T-helper 1 cell (primary cell): ENCODE results near the gene NDUFB4.
A peak's percentile ranks its signal among the peaks of the same experiment; 100 is the strongest.
"Not testable (repeated sequence)": the region's sequence is repeated elsewhere in the genome, so short reads cannot be mapped to it uniquely, and the experiment has no call there.

Experiments
- DNase-seq, 5 donors: peaks; one replicate each; pipeline ENCODE4 v3.0.0-alpha.2; 2012 to 2020

The NDUFB4 gene

DNA sequence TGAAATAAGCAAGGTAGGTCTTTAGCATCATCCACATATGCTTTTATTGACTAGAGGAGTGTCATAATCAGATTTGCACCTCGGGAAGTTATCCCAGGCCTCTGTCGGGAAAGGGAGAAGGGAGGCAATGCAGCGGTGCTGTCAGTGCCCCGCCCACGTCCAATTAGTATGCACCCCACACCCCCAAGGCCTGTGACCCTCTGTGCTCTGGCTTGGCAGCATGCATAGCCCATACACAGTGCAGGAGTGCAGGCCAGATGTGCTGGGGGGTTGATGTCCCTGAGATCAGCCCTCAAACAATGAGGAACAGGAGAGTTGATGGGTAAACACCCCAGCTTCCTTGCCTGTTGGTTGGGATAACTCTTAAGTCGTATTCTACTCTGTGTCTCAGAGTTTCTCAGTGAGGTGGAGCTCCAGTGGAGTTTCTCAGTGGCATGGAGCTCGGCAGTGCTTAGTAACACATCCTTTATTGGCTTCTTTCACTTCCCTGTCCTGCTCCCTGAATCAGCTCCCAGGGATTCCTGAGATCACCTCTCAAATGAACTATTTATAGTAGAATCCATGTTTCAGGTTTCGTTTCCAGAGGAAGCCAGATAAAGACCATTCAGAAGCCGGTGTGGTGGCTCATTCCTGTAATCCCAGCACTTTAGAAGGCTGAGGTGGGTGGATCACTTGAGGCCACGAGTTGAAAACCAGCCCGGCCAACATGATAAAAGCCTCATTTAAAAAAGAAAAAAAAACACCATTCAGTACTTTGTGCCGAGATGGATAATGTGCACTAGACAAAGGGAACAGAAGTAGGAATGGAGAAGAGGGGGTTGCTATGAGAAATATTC is 26.7 kb upstream of the NDUFB4 start:
- no peak for DNase-seq

DNA sequence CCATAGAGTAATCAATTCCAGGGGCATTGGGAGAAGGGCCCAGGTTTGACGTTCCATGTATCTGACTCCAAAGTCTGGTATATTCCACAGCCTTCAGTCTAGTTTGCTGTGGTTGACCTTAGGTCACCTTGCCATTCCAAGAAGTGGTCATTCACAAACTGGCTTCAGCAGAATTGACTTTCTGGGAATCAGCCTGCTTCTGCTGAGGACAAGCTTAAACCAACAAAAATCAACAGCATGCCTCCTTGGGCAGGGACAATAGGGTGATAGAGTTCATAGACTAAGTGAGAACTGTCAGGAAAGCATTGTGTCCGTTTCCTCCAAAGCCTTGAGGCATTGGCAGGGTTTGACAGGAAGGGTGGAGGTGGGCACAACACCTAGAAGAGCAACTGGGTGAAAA is 24.1 kb upstream of the NDUFB4 start:
- DNase-seq = no peak

DNA sequence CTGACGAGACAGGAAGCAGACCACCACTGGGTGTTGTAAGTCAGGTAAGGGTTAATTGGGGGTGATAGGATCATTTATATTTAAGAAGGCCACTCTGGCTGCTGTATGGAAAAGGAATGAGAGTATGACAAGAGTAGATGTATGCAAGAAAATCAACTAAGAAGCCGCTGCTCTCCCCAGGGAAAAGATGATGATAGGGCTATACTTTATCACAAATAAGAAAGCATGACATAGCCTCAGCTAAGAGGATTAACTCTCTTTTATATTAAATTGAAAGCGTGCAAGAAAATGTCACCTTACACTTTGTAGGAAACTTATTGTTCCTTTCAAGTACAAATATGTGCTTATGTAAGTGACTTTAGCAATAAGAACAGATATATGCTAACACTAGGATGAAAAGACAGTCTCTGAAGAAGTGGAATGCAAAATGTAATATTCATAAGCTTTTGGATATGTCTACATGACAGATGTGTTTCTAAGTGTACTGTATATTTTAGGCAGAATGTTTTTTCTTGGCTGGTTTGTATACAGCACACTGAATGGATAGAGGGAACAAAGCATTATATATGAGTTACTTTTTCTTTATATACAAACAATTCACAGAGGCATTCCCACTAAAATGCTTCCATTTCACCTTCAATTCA is 8.7 kb upstream of the NDUFB4 start:
- no peak for DNase-seq

DNA sequence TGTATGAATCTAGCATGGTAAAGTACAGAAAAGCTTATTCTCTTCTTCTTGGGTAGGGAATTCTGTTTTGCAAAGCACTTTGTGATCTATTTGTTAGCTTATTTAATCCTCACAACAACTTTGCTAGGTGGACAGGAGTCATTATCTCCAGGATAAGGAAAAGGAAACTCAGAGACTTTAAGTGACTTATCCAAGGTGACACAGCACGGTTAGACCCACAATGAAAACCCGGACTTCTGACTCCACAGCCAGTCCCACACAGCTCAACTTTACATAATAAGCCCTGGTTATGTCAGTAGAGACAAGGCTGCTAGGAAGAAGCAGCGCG is 384 bp upstream of the NDUFB4 start:
- no peak for DNase-seq

DNA sequence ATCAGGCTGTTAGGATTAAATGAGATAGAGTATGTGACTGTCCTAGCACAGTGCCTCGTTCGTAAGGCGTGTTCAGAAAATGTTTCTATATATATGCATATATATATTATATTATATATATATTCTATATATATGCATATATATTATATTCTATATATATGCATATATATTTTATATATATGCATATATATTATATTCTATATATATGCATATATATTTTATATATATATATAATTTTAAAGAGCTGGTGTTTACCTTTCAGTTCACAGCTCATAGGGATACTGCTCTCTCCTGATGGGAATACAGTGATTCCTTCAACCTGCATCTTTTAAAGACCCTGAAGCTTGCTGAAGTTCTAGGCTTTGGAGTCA is 702 bp downstream of the NDUFB4 start:
- no peak for DNase-seq

DNA sequence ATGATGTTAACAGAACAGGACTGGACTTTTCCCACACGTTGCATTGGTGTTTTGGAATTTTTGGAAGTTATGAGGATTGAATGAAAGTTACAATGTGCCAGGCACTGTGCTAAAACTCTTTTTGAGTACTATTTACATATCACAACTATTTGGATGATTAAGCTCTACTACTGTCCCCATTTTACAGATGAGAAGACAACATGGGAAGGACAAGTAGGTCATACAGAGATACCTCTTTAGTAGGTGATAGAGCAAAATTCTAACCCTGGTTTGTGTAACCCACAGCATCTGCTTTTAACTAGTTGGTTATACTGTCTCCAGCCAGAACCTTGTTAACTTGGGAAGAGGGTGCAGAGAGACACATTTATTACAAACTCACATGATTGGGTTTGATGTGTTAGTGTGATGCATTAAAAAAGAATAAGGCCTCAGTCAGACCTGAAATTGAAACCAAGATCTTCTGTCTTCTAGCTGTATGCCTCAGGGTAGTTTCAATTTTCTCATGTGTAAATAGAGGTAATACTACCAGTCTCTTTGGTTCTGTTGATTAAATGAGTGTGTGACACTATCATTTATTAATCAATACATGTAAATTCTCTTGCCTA is 1.4 kb downstream of the NDUFB4 start:
- peak in 1 of 5 donors; percentile 35 for DNase-seq

DNA sequence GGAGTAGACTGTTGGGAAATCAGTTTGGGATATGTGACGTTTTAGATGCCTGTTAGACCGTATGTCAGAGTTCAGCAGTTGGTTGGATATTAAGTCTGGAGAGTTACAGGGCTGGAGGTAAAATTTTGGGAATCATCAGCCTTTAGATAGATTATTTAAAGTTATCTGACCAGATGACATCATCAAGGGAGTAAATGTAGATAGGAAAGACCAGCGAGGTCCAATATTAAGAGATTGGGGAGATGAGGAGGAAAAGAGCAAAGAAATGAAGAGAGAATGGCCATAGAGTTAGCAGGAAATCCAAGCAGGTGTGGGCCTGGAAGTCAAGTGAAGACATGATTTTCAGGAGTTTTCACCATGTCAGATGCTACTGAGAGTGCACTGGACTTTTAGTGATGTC is 3.1 kb downstream of the NDUFB4 start:
- no peak for DNase-seq

DNA sequence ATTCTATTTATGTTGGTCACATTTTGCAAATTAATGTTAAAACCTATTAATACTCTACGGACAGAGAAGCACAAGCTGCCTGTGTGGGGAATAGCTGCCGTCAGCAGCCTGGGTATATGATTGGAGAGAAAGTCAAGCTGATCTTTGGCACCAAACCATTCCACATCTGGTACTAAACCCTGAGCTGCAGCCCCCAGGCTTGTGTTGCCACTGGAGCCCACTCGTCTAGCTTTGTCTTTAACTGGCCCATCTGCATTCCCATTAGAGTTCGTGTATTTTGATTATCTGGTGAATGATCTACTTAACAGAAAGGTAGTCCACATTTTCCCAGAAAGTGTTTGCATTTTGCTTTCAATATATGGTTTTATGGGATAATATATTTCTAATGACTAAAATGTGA is 5.4 kb downstream of the NDUFB4 start:
- no peak for DNase-seq

DNA sequence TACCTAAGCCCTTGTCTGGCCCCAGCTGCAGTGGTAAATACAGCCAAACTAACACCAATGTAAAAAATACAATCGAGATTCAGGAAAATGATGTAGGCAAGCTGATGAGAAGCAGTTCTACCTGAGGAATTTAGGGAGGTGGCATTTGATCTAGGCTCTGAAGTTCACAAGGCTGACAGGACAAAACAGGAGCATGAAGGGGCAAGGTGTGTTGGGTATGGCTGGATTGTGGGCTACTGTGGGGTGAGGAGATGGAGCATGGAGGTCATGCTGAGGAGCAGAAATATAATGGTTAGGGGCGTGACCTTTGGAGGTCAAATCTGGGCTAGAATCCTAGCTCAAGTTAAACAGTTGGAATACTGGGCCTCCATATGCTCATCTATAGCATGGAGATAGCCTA is 6.5 kb downstream of the NDUFB4 start:
- no peak for DNase-seq

DNA sequence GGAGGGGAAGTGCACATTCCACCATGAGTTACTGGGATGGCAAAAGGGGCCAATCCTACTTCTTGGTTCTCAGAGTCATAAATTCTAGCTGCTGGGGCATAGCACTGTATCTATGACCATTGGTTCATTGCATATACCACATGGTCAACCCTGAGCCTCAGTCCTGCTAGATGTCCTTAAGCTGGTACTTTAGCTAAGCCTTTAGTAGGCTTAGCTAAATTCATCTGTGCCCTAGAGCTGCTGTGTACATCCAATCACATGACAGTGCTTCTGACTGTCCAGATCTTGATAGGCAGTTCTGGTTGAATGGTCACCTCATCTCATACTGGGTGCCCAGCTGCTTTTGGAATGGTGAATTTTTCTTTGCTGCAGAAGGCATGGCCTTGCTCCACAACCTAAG is 8.2 kb downstream of the NDUFB4 start:
- no peak for DNase-seq

DNA sequence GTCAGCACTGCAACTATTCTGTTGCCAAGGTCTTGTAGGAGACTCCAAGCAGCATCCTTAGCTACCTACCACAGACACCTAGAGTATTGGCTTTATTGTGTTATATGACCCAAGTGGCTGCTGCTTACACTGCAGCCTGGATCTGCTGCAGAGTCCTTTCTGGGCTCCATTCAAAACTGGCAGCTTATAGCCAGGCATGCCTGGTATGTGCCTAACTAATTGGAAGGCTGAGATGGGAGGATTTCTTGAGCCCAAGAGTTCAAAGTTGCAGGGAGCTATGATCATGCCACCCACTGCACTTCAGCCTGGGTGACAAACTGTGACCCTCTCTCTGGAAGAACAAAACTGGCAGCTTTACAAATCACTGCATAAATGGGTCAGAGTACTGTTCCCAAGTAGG is 8.6 kb downstream of the NDUFB4 start:
- DNase-seq = no peak

DNA sequence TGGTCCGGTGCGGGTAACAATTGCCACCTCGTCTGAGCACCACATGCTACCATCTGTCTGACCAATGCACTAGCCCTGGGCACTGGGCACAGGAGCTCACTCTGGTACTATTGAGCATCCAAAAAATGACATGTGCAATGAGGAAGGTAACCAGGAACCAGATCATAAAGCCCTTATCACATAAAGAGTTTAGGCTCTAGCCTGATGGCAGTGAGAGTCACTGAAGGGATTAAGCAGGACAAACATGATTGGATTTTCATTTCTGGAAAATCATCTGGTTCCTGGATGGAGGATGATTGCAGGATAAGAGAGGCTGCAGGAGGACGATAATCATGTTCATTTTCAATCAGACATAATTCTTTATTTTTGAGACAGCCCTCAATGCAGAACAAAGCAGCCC is 12.4 kb downstream of the NDUFB4 start:
- no peak for DNase-seq

DNA sequence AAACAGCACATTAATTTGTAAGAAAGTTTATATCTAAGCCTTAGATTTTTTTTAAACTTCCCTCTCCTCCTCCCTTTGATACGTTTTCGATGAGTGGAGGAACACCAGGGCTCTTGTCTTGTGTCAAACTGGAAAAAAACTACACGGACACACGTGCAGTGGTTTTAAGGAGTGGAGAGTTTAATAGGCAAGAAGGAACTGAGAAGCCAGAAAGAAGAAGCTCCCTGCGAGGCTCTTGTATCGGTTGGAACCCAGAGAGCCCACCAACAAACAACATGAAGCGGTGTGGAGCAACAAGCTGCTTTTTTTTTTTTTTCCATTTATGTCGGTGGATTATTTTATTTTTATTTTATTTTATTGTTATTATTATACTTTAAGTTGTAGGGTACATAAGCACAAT is 18.6 kb downstream of the NDUFB4 start:
- DNase-seq = no peak

DNA sequence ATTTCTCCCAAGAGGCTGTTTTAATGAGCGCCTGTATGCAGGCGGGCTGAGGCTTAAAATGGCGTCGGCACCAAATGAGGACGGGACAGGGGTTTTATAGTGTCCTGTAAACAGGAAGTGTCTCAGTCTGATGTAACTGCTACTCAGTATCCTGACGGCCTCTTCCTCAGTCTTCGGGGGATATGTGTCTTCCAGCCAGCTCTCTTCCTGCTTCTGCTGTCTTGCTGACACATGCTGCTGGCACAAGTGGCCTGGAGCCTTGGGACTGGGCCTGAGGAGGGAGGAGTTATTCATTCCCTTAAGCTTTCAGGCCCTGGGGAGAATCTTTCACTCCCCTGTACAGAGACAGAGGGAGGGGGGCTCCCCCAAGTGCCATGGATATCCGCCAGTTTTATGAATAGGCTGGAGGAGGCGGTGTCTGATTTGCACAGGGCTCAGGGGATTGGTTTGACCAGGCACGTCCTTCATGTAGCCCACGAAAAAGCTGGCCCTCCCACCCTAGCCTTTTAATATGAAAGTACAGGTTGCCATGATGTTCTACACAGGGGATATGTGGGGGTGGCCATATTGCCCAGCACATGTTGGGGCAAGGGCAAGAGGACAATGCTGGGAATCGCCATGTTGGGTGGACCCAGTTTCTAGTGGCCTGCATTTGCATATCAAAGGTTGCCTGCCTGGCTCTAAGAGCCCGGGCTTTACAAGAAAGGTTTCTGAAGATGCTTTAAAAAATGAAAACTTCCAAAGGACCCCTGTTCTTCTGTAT is 19.9 kb downstream of the NDUFB4 start:
- no peak for DNase-seq

DNA sequence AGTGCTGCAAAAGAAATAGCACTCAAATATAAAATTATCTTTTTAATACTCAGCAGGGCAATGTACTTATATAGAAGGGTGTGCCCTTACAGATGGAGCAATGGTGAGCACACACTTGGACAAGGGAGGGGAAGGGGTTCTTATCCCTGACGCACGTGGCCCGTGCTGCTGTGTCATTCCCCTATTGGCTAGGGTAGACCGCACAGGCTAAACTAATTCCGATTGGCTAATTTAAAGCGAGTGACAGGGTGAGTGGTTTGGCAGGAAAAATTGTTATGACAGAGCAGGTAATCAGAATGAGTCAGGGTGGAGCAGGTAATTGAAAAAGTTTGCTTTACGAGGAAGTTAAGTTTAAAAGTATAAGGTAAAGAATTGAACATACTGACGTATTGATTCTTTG is 20.6 kb downstream of the NDUFB4 start:
- not testable (repeated sequence) for DNase-seq

DNA sequence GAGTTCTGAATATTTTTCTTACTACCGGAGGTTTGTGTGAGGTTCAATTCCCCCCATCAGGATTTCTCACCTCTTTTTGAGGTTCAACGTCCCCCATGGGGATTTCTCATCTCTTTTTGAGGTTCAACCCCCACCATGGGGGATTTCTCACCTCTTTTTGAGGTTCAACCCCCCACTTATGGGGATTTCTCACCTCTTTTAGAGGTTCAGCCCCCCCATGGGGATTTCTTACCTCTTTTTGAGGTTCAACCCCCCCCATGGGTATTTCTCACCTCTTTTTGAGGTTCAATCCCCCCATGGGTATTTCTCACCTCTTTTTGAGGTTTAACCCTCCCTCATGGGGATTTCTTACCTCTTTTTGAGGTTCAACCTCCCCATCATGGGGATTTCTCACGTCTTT is 26.3 kb downstream of the NDUFB4 start:
- no peak for DNase-seq

DNA sequence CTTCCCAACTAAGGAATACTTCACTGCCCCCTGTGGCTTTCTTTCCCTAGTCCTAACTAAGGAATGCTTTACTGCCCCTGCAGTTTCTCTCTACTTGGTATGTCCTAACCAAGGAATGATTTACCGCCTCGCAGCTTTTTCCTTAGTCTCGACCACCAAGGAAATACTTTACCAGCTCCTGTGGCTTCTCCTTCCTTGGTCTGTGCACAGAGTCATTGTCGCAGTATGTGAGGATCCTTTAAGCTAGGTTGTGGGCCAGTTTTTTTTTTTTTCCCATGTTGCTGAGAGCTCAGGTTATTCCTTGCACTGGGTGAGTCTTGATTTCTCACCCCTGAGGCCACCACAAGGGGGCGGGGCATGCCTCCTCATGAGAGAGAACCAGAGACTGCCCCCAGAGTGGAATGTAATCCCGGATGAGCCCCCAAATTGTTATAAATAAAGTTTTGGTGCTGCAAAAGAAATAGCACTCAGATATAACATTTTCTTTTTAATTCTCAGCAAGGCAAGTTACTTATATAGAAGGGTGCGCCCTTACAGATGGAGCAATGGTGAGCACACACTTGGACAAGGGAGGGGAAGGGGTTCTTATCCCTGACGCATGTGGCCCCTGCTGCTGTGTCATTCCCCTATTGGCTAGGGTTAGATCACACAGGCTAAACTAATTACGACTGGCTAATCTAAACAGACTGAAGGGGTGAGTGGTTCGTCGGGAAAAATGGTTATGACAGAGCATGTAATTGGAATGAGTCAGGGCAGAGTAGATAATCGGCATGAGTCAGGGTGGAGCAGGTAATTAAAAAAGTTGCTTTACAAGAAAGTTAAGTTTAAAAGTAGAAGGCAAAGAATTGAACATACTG is 27.0 kb downstream of the NDUFB4 start:
- no peak for DNase-seq

DNA sequence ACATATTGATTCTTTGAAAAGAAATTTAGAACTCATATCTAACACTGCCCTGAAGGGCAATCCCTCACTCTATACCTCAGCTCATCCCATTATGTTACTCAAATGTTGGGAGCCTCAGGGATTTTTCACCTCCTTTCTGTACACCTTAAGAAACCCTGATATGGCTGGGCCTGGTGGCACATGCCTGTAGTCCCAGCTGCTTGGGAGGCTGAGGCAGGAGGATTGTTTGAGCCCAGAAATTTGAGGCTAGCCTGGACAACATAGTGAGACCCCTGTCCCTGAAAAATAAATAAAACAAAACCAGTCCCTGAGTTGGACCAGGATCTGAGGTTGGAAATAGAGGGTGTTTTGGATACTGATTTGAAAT is 27.6 kb downstream of the NDUFB4 start:
- no peak for DNase-seq

DNA sequence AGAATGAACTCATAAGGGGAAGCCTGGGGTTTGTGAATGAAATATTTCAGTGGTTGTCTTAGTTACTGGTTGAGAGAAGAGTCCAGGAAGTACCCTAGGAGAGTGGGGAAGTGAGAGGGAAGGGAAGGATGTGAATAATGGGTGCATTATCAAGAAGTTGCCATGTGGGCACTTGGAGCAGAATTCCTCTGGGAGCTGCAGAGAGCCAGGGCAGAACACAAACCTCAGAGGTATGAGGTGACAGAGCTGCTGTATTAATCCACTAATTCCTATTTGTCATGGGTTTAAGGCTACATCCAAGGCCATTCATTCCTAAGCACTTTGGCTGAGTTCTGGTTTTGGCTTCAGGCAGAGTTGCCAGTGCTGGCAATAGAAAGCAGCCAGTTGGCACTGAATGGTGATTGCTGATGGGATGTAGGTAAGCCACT is 29.0 kb downstream of the NDUFB4 start:
- no peak for DNase-seq

DNA sequence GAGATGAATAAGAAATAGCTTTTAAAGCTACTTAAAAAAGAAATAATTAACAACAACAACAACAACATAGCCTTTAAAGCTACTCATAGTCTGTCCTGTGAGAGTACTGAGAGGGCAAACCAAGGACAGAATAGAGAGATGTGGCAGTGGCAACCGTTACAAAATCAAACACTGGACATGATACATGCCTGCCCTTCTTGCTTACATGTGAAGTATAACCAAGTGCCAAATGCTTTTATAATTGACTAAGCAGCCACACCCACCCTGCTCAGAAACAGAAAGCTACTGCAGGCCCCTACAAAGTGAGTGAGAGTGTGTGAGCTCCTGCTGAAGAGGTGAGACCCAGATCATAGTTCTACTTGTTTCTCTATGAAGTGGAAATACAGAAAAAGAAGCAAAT is 38.4 kb downstream of the NDUFB4 start:
- no peak for DNase-seq

DNA sequence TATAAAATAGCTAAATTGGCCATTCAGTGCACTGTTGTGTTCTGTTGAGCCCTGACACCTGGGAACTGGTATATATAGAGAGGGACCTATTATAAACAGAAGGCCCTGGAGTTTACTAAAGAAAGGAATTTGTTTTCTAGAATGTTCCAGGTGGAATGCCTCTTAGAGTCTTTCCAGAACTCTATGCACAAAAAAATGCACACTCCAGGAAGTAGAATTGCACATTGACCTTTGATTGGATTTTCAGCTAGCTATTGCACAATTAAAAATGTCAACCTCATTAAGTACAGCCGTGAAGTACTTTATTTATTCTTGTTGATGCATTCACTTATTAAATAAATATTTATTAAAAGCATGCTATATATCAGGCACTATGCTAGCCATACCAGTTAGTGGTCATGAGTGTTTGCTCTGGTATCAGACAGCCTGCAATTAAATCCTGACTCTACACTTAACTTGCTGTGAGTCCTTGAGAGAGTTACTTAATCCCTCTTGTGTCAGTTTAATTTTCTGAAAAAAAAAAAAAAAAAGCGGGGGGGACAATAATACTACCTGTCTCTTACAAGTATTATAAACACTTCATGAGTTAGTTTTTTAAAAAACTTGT is 40.8 kb downstream of the NDUFB4 start:
- DNase-seq = no peak

DNA sequence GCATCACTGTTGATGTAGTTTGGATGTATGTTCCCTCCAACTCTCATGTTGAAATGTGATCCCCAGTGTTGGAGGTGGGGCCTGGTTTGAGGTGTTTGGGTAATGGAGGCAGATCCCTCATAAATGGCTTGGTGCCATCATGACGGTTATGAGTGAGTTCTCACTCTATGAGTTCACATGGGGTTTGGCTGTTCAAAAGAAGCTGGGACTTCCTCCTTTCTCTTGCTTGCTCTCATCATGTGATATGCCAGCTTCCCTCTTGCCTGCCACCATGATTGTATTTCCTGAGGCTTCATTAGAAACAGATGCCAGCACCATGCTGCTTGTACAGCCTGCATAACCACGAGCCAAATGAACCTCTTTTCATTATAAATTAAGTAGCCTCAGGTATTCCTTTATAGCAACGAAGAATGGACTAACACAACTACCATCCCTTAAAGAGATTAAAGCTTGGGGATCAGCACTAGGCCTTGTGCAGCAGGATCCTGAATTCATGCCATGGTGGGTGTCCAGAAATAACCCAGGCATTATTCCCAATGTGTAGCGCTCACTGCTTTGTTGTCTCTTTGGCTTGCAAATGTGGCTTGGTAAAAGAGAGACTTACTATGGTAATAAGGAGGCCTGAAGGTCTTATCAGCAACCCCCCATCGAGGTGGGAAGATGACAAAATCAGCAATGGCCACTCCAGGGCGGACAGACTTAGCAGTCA is 41.9 kb downstream of the NDUFB4 start:
- DNase-seq = no peak
